KMS-11 (cell line): Measurements from ENCODE around the gene ZIC1.

ENCODE experiments used
- H2AFZ ChIP-seq: fragments of 200-600 bp; sonication (generic); 2 replicates; pipeline ENCODE4 v1.6.1; 2016; ENCODE audit warnings: antibody characterized with exemption, mixed run types, low read depth
- H3K27ac ChIP-seq: fragments of 200-600 bp; sonication (generic); 2 replicates; pipeline ENCODE4 v1.6.1; 2016; ENCODE audit warnings: mild to moderate bottlenecking, mixed run types
- H3K27me3 ChIP-seq: fragments of 200-600 bp; sonication (generic); 2 replicates; pipeline ENCODE4 v1.6.1; 2017; ENCODE audit warnings: mild to moderate bottlenecking, low read depth, mixed run types, moderate library complexity; ENCODE audit not compliant: insufficient read depth
- H3K36me3 ChIP-seq: fragments of 200-600 bp; sonication (generic); 2 replicates; pipeline ENCODE4 v1.6.1; 2017; ENCODE audit warnings: mild to moderate bottlenecking, mixed run types; ENCODE audit not compliant: insufficient read depth
- H3K4me1 ChIP-seq: fragments of 200-600 bp; sonication (generic); 2 replicates; pipeline ENCODE4 v1.6.1; 2016; ENCODE audit warnings: mild to moderate bottlenecking, low read depth, mixed run types; ENCODE audit not compliant: poor library complexity, severe bottlenecking
- H3K4me2 ChIP-seq: fragments of 200-600 bp; sonication (generic); 2 replicates; pipeline ENCODE4 v1.7.0; 2016; ENCODE audit warnings: mild to moderate bottlenecking, mixed run types
- H3K4me3 ChIP-seq: fragments of 200-600 bp; sonication (generic); IDR thresholded peaks from 2 replicates; pipeline ENCODE4 v1.6.1; 2017; ENCODE audit warnings: low read depth, low read length, mixed read lengths; ENCODE audit not compliant: insufficient read depth
- H3K79me2 ChIP-seq: fragments of 200-600 bp; sonication (generic); 2 replicates; pipeline ENCODE4 v1.6.1; 2016; ENCODE audit warnings: low read depth, mixed run types; ENCODE audit not compliant: insufficient read depth
- H3K9ac ChIP-seq: fragments of 200-600 bp; sonication (generic); 2 replicates; pipeline ENCODE4 v1.6.1; 2016; ENCODE audit warnings: mild to moderate bottlenecking, mixed run types
- H4K20me1 ChIP-seq: fragments of 200-600 bp; sonication (generic); 2 replicates; pipeline ENCODE4 v1.6.1; 2016; ENCODE audit warnings: mild to moderate bottlenecking, mixed run types; ENCODE audit not compliant: insufficient read depth
- CTCF ChIP-seq: fragments of 200-600 bp; sonication (generic); conservative IDR thresholded peaks from 2 replicates; pipeline ENCODE4 v1.6.1; 2017; ENCODE audit warnings: low read depth, mild to moderate bottlenecking, antibody characterized with exemption, low read length, moderate library complexity, mixed read lengths

Gene ZIC1

GRCh38 chr3:147410526-147411237 is 1.5 kb downstream of the ZIC1 start:
- peak overlapping the region; percentile 6; the same call in 1 of the 2 replicates for H2AFZ ChIP-seq
- H3K4me1 ChIP-seq = no peaks in the 10 kb centered on the region
- no peak overlapping the region for H3K4me3 ChIP-seq

GRCh38 chr3:147411238-147411814 is 2.2 kb downstream of the ZIC1 start:
- Histone ChIP-seq H3K9ac (no peak overlapping the region), H3K79me2 (no peaks in the 10 kb centered on the region), H3K27me3 (no peaks in the 10 kb centered on the region), H3K4me1 (no peaks in the 10 kb centered on the region), H3K36me3 (no peaks in the 10 kb centered on the region), H2AFZ (peak overlapping the region; percentile 6; the same call in 1 of the 2 replicates), H3K4me3 (no peak overlapping the region), H3K27ac (no peak overlapping the region), H4K20me1 (no peaks in the 10 kb centered on the region), H3K4me2 (no peak overlapping the region)
- no peak for TF ChIP-seq CTCF

More at GRCh38 chr3:147410526-147411237, 1.5 kb downstream of the ZIC1 start:
- no peak overlapping the region for H3K4me2 ChIP-seq
- H3K27me3 ChIP-seq = no peaks in the 10 kb centered on the region
- H3K79me2 ChIP-seq = no peaks in the 10 kb centered on the region
- no peak overlapping the region for H3K27ac ChIP-seq
- no peaks in the 10 kb centered on the region for H3K36me3 ChIP-seq
- H4K20me1 ChIP-seq = no peaks in the 10 kb centered on the region
- H3K9ac ChIP-seq = no peak overlapping the region
- TF ChIP-seq CTCF = no peak

GRCh38 chr3:147411815-147412241 is 2.7 kb downstream of the ZIC1 start:
- Histone ChIP-seq H3K4me2 (no peak overlapping the region), H2AFZ (no peak overlapping the region), H3K27me3 (no peaks in the 10 kb centered on the region), H3K4me1 (no peaks in the 10 kb centered on the region), H4K20me1 (no peaks in the 10 kb centered on the region), H3K9ac (no peak overlapping the region), H3K27ac (no peak overlapping the region), H3K4me3 (no peak overlapping the region), H3K36me3 (no peaks in the 10 kb centered on the region), H3K79me2 (no peaks in the 10 kb centered on the region)
- TF ChIP-seq CTCF = no peak

GRCh38 chr3:147412261-147412916 is 3.2 kb downstream of the ZIC1 start:
- H3K27me3 ChIP-seq = no peaks in the 10 kb centered on the region
- no peaks in the 10 kb centered on the region for H3K79me2 ChIP-seq
- H3K4me2 ChIP-seq = no peak overlapping the region
- H3K4me3 ChIP-seq = no peak overlapping the region
- no peak overlapping the region for H3K27ac ChIP-seq
- no peak for TF ChIP-seq CTCF
- no peaks in the 10 kb centered on the region for H3K4me1 ChIP-seq
- H3K36me3 ChIP-seq = no peaks in the 10 kb centered on the region
- no peak overlapping the region for H2AFZ ChIP-seq
- H3K9ac ChIP-seq = no peak overlapping the region
- no peaks in the 10 kb centered on the region for H4K20me1 ChIP-seq
